Skeletal muscle cell (primary cell): ENCODE measurements around the gene RABAC1.

Source experiments
- DNase-seq: peaks from one replicate; pipeline ENCODE4 v3.0.0-alpha.2; 2010; ENCODE audit warnings: low read depth
- H3K4me3 ChIP-seq: 2 replicates; pipeline ENCODE4 v1.5.1; 2011; ENCODE audit warnings: low read depth, mild to moderate bottlenecking, control low read depth, low read length, moderate library complexity

Gene RABAC1

DNA sequence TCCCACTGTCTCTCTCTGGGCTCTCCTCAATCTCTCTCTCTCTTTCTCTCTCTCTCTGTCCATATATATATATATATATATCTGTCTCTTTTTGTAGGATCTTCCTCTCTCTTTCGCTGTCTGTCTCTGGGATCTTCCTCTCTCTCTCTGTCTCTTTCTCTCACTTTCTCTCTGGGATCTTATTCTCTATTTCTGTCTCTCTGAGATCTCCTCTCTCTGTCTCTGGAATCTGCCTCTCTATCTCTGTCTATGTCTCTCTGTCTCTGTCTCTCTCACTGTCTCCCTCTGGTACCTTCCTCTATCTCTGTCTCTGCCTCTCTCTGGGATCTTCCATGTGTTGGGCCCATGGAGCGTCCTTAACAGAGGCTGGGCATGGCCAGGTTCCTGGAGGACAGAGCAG is 31.5 kb upstream of the RABAC1 start:
- no peak for DNase-seq
- no peak overlapping the region for H3K4me3 ChIP-seq

DNA sequence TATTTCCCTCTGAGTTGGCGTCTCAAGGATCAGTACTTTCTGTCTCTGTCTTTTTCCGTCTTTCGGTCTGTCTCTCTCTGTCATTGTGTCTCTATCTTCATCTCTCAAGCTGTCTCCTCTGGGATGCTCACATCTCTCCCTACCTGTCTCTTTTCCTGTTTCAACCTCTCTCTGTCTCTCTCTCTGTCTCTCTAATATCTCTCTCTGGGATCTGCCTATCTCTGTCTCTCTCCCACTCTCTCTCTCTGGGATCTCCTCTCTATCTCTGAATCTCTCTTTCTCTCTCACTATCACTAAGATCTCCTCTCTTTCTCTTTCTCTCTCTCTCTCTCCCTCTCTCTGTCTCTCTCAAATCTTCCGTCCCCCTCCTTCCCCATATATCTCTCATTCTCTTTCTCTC is 30.9 kb upstream of the RABAC1 start:
- DNase-seq = no peak
- H3K4me3 ChIP-seq = no peak overlapping the region

DNA sequence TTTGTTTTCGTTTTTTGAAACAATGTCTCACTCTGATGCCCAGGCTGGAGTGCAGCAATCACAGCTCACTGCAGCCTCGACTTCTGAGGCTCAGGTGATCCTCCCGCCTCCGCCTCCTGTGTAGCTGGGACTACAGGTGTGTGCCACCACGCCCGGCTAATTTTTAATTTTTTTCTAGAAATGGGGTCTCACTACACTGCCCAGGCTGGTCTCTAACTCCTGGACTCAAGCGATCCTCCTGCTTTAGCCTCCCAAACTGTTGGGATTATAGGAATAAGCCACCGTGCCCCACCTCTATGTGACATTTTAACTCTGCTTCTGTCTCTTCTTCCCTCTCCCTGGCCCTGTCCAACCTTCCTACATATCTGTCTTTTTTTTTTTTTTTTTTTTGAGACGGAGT is 29.8 kb upstream of the RABAC1 start:
- no peak for DNase-seq
- no peak overlapping the region for H3K4me3 ChIP-seq

DNA sequence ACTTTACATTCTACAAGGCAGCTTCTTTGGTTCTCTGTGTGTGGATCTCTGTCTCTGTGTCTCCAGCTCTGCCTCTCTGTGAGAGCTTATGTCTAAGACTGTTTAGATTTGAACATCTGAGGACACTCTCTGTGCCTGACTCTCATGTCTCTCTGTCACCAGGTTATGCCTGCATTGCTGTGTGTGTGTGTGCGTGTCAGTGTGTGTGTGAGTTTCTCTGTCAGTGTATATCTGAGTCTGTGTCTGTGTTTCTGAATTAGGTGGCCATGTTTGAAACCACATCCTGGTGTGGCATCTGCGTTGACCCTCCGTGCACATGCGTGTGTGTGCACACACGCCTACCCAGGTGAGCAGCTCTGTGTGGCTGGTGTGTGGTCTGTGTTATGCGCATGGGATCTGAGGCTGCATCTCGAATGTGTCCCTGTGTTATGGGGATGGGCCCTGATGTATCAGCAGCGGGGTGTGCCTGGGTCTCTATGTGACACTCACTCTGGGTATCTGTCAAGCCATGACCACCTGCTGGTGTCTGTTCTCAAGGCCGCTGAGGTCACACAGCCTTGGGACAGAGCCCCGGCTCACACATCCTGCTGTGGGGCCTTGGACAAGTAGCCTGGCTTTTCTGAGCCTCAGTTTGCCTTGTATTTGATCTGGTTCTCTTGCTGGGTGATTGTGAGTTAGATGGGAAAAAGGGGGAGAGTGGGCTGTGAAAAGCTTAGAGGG is 28.2 kb upstream of the RABAC1 start:
- H3K4me3 ChIP-seq = no peak overlapping the region
- DNase-seq = no peak

DNA sequence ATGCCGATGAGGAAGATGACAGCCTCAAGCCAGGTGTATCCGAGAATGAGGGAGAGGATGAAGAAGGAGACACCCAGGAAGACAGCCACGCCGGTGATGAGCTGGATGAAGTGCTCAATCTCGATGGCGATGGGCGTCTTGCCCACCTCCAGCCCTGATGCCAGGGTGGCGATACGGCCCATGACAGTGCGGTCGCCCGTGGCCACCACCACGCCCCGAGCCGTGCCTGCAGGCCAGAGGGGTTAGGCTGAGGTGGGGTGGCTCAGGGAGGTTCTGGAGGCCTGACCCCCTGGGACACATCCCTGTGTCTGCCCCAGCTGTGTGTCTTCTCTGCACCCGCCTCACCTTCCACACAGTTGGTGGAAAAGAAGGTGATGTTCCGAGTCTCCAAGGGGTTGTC is 25.8 kb upstream of the RABAC1 start:
- DNase-seq = no peak
- H3K4me3 ChIP-seq = no peak overlapping the region

DNA sequence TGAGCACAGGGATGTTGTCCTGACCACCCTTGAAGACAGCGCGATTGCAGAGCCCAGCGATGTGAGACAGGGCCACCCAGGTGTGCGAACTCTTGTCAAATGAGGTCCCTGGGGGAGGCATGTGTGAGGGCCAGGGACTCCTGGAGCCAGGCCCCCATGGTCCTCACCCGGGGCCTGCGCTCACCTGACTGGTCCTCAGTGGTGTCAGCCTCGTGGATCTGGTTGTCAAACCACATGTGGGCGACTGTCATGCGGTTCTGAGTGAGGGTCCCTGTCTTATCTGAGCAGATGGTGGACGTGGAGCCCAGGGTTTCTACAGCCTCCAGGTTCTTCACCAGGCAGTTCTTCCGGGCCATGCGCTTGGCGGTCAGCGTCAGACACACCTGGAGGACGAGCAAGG is 22.6 kb upstream of the RABAC1 start:
- H3K4me3 ChIP-seq = no peak overlapping the region
- no peak for DNase-seq

GRCh38 chr19:41978470-41978869 is 19.3 kb upstream of the RABAC1 start:
- no peak overlapping the region for H3K4me3 ChIP-seq
- DNase-seq = no peak

DNA sequence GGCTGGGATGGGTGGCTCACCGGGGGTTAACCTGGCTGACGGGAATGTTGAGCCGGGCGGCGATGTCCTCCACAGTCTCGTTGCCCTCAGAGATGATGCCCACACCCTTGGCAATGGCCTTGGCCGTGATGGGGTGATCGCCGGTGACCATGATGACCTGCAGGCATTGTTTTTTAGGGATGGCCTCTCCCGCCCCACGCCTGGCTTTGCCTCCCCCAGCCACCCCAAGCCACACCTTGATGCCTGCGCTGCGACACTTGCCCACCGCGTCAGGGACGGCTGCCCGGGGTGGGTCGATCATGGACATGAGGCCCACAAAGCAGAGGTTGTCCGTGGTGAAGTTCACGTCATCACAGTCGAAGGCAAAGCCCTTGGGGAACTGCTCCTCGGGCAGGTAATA is 18.8 kb upstream of the RABAC1 start:
- DNase-seq = no peak
- no peak overlapping the region for H3K4me3 ChIP-seq

DNA sequence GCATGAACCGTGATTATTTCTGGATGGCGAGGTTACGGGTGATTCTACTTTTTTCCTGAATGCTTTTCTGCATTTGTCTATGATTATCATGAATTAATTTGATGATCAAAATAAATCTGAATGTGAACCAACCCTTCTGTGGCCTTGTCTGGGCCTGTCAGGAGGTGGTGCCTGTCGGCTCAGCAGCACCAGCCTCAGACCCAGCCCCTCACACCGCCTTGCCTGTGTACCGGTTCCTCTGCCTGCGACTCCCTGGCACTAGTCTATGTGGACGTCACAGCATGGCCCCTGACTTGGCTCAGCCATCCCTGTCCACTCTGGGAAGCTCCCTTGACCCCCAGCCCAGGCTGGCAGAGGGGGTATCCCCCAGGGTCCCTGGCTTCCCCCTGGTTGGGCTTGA is 15.5 kb upstream of the RABAC1 start:
- no peak overlapping the region for H3K4me3 ChIP-seq
- DNase-seq = no peak

DNA sequence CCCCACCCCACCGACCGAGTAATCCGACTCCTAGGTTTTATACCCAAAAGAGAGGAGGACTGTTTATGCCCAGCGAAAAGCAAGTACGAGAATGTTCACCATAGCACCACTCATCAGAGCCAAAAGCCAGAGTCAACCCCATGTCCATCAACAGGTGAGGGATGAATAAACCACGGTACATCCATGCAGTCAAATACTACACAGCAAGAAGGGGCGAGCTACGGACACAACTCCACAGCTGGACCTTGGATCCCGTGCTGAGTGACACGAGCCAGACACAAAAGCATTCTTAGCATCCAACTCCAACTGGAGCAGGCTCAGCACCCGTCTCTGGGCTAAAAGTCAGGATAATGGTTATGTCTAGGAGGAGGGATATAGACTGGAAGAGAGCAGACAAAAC is 12.2 kb upstream of the RABAC1 start:
- H3K4me3 ChIP-seq = no peak overlapping the region
- no peak for DNase-seq

DNA sequence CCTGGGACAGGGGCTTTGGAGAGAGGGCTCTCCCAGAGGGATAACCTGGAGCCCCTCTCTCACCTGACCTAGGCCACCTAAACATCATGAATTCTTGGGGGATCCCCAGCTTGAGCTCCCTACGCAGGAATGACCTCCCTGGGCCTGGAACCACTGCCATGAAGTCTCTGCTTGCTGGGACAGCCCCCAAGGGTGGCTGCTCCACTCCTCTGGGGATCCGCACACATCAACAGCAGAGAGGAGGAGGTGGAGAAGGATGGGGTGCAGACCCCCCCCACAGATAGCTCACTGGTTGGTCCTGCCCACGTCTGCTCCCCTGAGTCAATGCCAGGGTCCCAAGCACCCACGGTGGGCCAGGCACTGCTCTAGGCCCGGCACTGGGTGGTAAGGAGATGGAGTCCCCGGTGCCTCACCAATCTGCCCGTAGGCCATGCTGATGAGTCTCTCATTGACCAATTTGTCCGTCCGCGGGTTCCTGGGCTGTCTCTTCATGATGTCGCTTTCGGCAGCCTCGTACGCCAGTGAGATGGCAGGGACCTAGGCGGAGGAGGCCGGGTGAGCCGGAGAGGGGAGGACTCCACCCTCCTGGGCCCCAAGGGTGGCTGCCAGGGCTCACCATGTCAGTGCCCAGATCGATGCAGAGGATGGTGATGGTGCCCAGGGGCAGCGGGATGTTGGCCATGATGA is 10.8 kb upstream of the RABAC1 start:
- no peak overlapping the region for H3K4me3 ChIP-seq
- DNase-seq = no peak

- H3K4me3 ChIP-seq = no peak overlapping the region
- no peak for DNase-seq
Observed at GRCh38 chr19:41968751-41969595, 9.9 kb upstream of the RABAC1 start.

DNA sequence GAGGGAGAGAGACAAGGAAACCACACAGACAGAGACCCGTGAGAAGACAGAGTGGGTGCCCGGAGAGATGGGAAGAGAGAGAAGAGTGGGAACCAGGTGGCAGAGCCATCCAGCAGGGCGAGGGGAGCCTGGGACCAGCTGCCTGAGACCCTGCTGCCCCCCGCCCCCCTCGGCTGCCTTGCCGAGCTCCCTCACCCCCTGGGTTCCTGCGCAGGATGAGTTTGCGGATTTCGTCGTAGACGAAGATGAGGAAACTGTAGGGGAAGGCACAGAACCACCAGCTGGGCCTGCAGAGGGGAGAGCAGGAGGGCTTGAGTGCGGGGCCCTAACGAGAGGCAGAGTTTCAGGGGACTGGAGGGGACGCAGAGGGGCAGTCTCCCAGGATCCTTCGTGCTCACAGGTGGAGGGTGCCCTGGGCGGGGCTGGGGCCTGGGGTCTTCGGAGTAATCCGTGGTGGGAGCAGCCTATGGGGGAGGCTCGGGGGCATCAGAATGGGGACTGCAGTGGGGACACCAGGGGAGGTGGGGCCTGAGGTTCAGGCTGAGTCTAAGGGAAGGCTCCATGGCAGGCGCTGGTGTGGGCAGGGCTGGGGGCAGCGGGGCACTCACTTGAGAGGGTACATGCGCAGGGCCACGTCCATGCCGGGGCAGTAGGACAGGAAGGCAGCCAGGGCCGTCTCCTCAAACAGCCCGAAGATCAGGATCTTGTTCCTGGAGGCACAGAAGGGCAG is 8.1 kb upstream of the RABAC1 start:
- no peak overlapping the region for H3K4me3 ChIP-seq
- no peak for DNase-seq

GRCh38 chr19:41965106-41965505 is 6.0 kb upstream of the RABAC1 start:
- H3K4me3 ChIP-seq = no peak overlapping the region
- DNase-seq = no peak

GRCh38 chr19:41960973-41961372 is 1.9 kb upstream of the RABAC1 start:
- no peak overlapping the region for H3K4me3 ChIP-seq
- no peak for DNase-seq

DNA sequence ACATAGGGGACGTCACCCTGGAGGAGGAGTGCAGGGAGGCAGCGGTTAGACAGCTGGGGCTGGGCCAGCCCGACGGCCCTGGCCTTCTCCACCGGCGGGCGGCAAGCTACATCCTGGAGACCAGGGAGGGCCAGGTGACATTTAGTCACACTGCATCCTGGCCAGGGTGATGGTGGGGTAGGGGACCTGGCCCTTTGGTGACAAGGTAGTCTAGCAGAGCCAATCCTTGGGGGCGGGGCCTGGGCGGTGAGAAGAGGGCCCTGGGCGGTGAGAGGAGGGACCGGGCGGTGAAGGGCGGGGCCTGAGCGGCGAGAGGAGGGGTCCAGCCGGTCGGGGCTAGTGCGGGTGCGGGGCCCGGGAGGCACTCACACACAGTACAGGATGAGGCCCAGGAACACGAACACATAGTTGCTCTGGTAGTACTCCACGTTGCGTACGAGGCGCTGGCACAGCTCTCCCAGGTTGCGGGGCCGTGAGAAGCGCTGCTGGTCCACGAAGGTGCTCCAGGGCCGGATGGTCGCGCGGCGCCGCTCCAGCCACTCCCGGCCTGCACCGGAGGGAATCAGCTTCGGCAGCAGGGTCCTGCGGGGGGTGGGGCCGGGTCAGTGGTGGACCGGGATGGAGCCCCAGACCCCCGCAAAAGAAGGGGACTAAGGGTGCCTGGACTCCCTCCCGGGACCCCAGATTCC is 610 bp downstream of the RABAC1 start:
- peak overlapping the region; percentile 82 for H3K4me3 ChIP-seq
- peak; percentile 36 for DNase-seq

DNA sequence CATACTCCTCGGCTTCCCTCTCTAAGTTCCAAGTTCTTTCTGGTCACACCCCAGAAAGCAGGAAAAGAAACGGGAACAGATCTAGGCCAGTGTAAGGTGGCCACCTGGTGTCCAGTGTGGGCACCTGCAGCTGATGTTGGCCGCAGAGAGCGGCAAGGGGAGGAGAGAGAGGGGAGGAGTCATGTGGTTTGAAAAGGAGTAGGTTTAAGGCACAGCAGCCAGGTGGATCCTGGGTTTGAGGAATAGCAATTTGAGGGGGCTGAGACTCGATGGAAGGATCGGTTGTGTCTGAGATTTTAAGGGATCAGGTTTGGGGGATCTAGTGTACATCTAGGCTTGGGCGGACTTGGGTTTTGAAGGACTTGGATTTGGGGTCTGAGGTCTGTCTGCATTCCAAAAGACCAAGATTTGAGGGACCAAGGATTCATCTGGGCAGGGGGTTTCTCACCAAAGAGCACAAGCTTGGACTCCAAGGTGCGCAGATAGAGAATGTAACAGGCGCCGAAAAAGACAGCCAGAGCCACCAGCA is 1.2 kb downstream of the RABAC1 start:
- H3K4me3 ChIP-seq = peak overlapping the region; percentile 82
- peak; percentile 50 for DNase-seq

- H3K4me3 ChIP-seq = no peak overlapping the region
- DNase-seq = no peak
Observed at GRCh38 chr19:41957161-41957837, 1.8 kb downstream of the RABAC1 start.

- no peak overlapping the region for H3K4me3 ChIP-seq
- DNase-seq = no peak
Observed at GRCh38 chr19:41956621-41957020, 2.5 kb downstream of the RABAC1 start.
